ENCODE measurements around the gene HOXC6.
A peak's percentile ranks its signal among the peaks of the same experiment; 100 is the strongest.

Gene HOXC6

GRCh38 chr12:54032627-54033100 lies 4.4 kb downstream of the HOXC6 start, which contains the start of gene HOXC5 (continued):
- TF ChIP-seq ZFHX2 (tag by site-specific recombination; conservative IDR thresholded peaks at IDR 0.05) (peak; percentile 34; the same call in 1 of the 2 replicates), OVOL3 (tag by site-specific recombination; IDR thresholded peaks at IDR 0.05) (peak; percentile 29; the same call in 1 of the 2 replicates), ZBTB21 (tag by site-specific recombination; IDR thresholded peaks at IDR 0.05) (peak; percentile 81), ZBTB8A (tag by site-specific recombination; IDR thresholded peaks at IDR 0.05) (peak; percentile 66), ZNF621 (tag by site-specific recombination; IDR thresholded peaks at IDR 0.05) (no peak), ZNF175 (tag by site-specific recombination; IDR thresholded peaks at IDR 0.05) (no peak), ZNF26 (tag by site-specific recombination; IDR thresholded peaks at IDR 0.05) (no peak), ZNF335 (tag by site-specific recombination; conservative IDR thresholded peaks at IDR 0.05) (no peak), ZNF169 (tag by site-specific recombination; IDR thresholded peaks at IDR 0.05) (no peak), INSM2 (tag by site-specific recombination; IDR thresholded peaks at IDR 0.05) (peak; percentile 94), ZNF785 (tag by site-specific recombination; IDR thresholded peaks at IDR 0.05) (no peak), ZNF114 (tag by site-specific recombination; IDR thresholded peaks at IDR 0.05) (no peak), ZNF350 (tag by site-specific recombination; IDR thresholded peaks at IDR 0.05) (no peak), ZNF416 (tag by site-specific recombination; IDR thresholded peaks at IDR 0.05) (no peak), KLF9 (tag by site-specific recombination; IDR thresholded peaks at IDR 0.05; ENCODE audit: low read depth) (no peak), ZNF133 (tag by site-specific recombination; IDR thresholded peaks at IDR 0.05) (no peak), GLI2 (tag by site-specific recombination; IDR thresholded peaks at IDR 0.05; ENCODE audit: borderline replicate concordance, low read depth) (no peak), AEBP2 (tag by site-specific recombination; IDR thresholded peaks at IDR 0.05; ENCODE audit: borderline replicate concordance) (no peak), ZBTB17 (tag by site-specific recombination; IDR thresholded peaks at IDR 0.05) (peak; percentile 88), ZNF843 (tag by site-specific recombination; IDR thresholded peaks at IDR 0.05) (peak; percentile 74), ZFP37 (tag by site-specific recombination; IDR thresholded peaks at IDR 0.05) (no peak), ZBTB26 (tag by site-specific recombination; optimal IDR thresholded peaks at IDR 0.05) (no peak), ZNF660 (tag by site-specific recombination; IDR thresholded peaks at IDR 0.05) (peak; percentile 86), FEZF1 (tag by site-specific recombination; IDR thresholded peaks at IDR 0.05) (peak; percentile 79), ZNF600 (tag by site-specific recombination; IDR thresholded peaks at IDR 0.05) (peak; percentile 68), ZNF658 (tag by site-specific recombination; IDR thresholded peaks at IDR 0.05) (no peak), ZNF18 (tag by site-specific recombination; IDR thresholded peaks at IDR 0.05) (peak; percentile 28; the same call in 1 of the 2 replicates), KLF8 (tag by site-specific recombination; IDR thresholded peaks at IDR 0.05) (peak; percentile 95), MZF1 (tag by site-specific recombination; IDR thresholded peaks at IDR 0.05; ENCODE audit: borderline replicate concordance) (peak; percentile 95), ZNF707 (tag by site-specific recombination; IDR thresholded peaks at IDR 0.05) (no peak), SETDB1 (IDR thresholded peaks at IDR 0.05; ENCODE audit: insufficient read length, low read length) (no peak), ZNF391 (tag by site-specific recombination; IDR thresholded peaks at IDR 0.05; ENCODE audit: borderline replicate concordance, low read depth) (peak; percentile 97), SP7 (tag by site-specific recombination; IDR thresholded peaks at IDR 0.05) (peak; percentile 93), ZBTB44 (tag by site-specific recombination; IDR thresholded peaks at IDR 0.05) (peak; percentile 33; the same call in 1 of the 2 replicates)
